ENCODE results near the gene PTPRD. TPM values are rescaled to one million over a fixed set of nuclear protein-coding genes. Genes with fewer than 3 reads are reported as not detected.

Gene PTPRD
- polyA plus RNA-seq, 1 experiment = 0.39 TPM

DNA sequence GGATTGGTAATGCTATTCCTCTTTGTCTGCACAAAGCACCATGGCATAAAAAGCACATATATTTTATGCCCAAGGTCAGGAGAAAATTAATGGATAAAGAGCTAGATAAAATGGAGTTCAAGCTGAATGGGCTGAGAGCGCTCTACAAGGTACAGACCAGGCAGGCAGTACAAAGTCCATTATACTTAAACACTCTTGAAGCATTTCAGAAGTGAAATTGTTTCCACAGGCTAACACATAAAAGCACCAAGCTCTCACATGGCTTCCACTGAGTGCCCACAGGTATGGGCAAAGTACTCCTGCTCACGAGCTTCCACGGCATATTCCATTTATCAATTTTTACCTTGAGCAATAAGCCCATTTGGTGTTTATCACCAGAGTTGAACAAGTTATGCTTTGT is 2042.0 kb downstream of the PTPRD start:
- ChIA-PET CTCF (no interaction called here), POLR2A (no interaction called here)
- H3K36me3 ChIP-seq (ENCODE audit: control insufficient read depth, insufficient read depth, low read length) = no peaks in the 10 kb centered on the region
- no peak for DNase-seq (ENCODE audit: low read depth)
- H3K4me3 ChIP-seq (ENCODE audit: low read depth, low read length) = no peak overlapping the region
- no peaks in the 10 kb centered on the region for H3K27me3 ChIP-seq (ENCODE audit: control insufficient read depth, insufficient read depth, low read length)
- TF ChIP-seq, protein P1, sequence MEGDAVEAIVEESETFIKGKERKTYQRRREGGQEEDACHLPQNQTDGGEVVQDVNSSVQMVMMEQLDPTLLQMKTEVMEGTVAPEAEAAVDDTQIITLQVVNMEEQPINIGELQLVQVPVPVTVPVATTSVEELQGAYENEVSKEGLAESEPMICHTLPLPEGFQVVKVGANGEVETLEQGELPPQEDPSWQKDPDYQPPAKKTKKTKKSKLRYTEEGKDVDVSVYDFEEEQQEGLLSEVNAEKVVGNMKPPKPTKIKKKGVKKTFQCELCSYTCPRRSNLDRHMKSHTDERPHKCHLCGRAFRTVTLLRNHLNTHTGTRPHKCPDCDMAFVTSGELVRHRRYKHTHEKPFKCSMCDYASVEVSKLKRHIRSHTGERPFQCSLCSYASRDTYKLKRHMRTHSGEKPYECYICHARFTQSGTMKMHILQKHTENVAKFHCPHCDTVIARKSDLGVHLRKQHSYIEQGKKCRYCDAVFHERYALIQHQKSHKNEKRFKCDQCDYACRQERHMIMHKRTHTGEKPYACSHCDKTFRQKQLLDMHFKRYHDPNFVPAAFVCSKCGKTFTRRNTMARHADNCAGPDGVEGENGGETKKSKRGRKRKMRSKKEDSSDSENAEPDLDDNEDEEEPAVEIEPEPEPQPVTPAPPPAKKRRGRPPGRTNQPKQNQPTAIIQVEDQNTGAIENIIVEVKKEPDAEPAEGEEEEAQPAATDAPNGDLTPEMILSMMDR (IDR thresholded peaks at IDR 0.05; ENCODE audit: insufficient read depth, low read depth, low read length) = no peak

DNA sequence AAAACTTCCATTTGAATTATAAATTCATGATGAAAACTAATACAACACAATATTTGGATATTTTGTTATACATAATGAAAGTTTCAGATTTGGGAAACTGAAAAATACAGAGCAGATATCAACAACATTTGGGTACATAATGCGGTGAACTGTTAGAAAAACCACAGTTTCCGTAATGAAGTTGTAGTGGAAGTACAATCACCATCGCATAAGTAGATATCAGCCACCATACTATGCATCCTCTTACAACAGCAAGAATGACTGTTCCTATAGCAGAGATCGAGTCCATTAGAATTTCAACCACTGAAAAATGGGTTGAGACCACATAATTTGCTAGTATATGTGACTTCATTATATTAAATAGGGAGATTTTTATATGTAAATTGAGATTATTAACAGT is 2043.0 kb downstream of the PTPRD start:
- TF ChIP-seq, protein P1 (IDR thresholded peaks at IDR 0.05; ENCODE audit: insufficient read depth, low read depth, low read length) = no peak
- CTCF ChIA-PET = no interaction called here
- POLR2A ChIA-PET = no interaction called here

DNA sequence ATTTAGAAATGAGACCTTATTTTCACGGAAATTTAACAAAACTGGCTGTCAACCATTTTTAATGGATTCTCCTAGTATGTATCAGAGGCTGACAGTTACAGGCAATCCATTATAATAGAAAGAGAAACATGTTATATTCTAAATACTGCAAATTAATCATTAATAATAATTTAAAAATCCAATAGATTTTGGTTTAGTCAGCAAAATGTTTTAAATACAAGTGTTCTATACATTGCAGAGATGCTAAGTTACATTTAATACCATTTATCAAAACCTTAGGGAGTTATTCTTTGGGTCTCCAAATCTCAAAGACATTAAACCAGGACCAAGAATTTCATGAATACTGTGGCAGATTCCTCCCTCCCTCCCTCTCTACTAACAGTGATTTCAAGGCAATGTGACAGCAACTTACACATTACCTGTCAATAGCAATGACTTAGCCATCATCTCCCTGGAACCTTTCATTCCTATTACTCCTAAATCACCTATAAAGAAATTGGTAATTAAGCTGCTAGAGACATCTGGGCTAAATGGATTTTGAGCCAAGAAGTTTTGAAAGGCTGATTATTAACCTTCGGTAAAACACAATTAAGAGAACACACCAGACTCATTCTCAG is 2044.7 kb downstream of the PTPRD start:
- TF ChIP-seq, protein P1 (IDR thresholded peaks at IDR 0.05; ENCODE audit: insufficient read depth, low read depth, low read length) = no peak
- ChIA-PET POLR2A (no interaction called here), CTCF (no interaction called here)
- H3K4me3 ChIP-seq (ENCODE audit: low read depth, low read length) = no peak overlapping the region
- H3K36me3 ChIP-seq (ENCODE audit: control insufficient read depth, insufficient read depth, low read length) = no peaks in the 10 kb centered on the region
- H3K27me3 ChIP-seq (ENCODE audit: control insufficient read depth, insufficient read depth, low read length) = no peaks in the 10 kb centered on the region
- no peak for DNase-seq (ENCODE audit: low read depth)

More for the DNA sequence above, 2043.0 kb downstream of the PTPRD start:
- no peaks in the 10 kb centered on the region for H3K36me3 ChIP-seq (ENCODE audit: control insufficient read depth, insufficient read depth, low read length)
- H3K27me3 ChIP-seq (ENCODE audit: control insufficient read depth, insufficient read depth, low read length) = no peaks in the 10 kb centered on the region
- H3K4me3 ChIP-seq (ENCODE audit: low read depth, low read length) = no peak overlapping the region
- no peak for DNase-seq (ENCODE audit: low read depth)

DNA sequence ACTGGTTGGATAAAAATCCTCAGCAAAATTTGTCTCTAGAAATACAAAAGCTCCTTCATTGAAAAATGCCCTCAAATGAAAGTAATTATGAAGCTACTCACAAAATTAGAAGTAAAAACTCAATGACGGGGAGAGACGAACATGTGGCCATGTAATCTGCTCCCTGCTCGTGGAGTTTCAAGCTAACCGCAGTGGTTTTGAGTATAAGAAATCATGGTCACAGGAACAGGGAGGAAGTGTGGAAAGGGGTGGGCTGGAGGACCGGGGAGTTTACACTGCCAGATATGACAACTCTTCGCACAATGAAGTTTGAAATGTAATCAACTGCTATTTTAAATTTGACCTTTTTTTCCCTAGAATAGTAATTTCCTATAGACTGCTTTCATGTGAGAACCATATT is 2047.8 kb downstream of the PTPRD start:
- ChIA-PET POLR2A (no interaction called here), CTCF (no interaction called here)
- Histone ChIP-seq H3K27me3 (ENCODE audit: control insufficient read depth, insufficient read depth, low read length) (no peaks in the 10 kb centered on the region), H3K36me3 (ENCODE audit: control insufficient read depth, insufficient read depth, low read length) (no peaks in the 10 kb centered on the region), H3K4me3 (ENCODE audit: low read depth, low read length) (no peak overlapping the region)
- TF ChIP-seq, protein P1 (IDR thresholded peaks at IDR 0.05; ENCODE audit: insufficient read depth, low read depth, low read length) = no peak
- no peak for DNase-seq (ENCODE audit: low read depth)

DNA sequence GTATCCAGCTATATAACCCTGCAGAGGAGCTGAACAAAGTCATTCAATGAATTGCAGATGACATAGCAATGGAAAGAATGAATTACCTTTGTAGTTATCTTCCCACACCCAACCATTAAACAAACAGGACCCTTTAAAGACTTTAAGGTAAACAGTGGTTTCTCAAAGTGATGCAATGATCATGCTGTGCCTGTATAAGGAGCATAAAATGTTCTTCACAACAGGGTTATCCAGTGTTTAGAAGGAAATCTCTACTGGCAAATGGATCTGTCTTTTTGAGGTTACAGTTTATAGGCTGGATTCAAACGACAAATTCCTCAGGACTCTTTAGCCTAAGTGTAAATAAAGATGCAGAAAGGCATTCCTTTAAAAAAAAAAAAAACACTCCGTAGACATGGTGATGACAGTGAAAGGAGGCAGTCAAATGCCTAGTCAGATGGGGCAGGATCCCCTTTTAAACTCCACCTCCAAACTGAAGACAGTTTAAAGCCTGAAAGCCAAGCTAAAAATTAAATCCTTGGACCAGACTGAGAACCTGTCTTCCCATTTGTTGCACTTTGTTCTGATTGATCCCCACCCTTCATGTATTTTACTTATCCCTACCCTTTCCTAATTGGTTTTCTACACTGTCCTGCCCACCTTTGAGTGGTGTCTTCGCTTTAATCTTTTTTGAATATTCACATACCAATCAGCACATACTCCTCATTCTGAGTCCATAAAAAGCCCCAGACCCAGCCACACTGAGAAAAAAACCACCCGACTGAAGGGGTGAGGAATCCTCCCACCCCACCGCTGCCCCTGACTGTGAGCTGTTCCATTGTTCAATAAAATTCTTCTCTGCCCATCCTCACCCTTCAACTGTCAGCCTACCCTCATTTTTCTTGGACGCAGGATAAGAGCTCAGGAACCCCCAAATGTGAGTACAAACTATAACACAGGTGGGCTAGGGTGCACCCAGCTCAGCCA is 2052.0 kb downstream of the PTPRD start:
- DNase-seq (ENCODE audit: low read depth) = no peak
- CTCF ChIA-PET = no interaction called here
- Histone ChIP-seq H3K27me3 (ENCODE audit: control insufficient read depth, insufficient read depth, low read length) (no peaks in the 10 kb centered on the region), H3K4me3 (ENCODE audit: low read depth, low read length) (no peak overlapping the region), H3K36me3 (ENCODE audit: control insufficient read depth, insufficient read depth, low read length) (no peaks in the 10 kb centered on the region)
- TF ChIP-seq, protein P1 (IDR thresholded peaks at IDR 0.05; ENCODE audit: insufficient read depth, low read depth, low read length) = no peak
- POLR2A ChIA-PET = no interaction called here
